Skeletal muscle satellite cell (primary cell): ENCODE measurements around the gene OR13J1.
"Not testable (repeated sequence)": the region's sequence is repeated elsewhere in the genome, so short reads cannot be mapped to it uniquely, and the experiment has no call there.

ENCODE experiments used
- H3K27me3 ChIP-seq: 2 replicates; pipeline ENCODE4 v1.7.0; 2013; ENCODE audit warnings: low read length; ENCODE audit not compliant: control insufficient read depth, insufficient read depth
- H3K36me3 ChIP-seq: 2 replicates; pipeline ENCODE4 v1.7.0; 2013; ENCODE audit warnings: mild to moderate bottlenecking, control low read depth, low read length; ENCODE audit not compliant: insufficient read depth
- H3K4me1 ChIP-seq: 2 replicates; pipeline ENCODE4 v1.7.0; 2013; ENCODE audit warnings: low read length; ENCODE audit not compliant: control insufficient read depth, insufficient read depth
- H3K4me2 ChIP-seq: 2 replicates; pipeline ENCODE4 v1.7.0; 2013; ENCODE audit warnings: mild to moderate bottlenecking, low read length
- H3K4me3 ChIP-seq: 2 replicates; pipeline ENCODE4 v1.7.0; 2013; ENCODE audit warnings: low read length
- H3K9ac ChIP-seq: 2 replicates; pipeline ENCODE4 v1.7.0; 2013; ENCODE audit warnings: mild to moderate bottlenecking, low read depth, low read length, moderate library complexity
- H3K9me3 ChIP-seq: replicated peaks from 2 replicates; pipeline ENCODE4 v1.7.0; 2013; ENCODE audit warnings: mild to moderate bottlenecking, control low read depth, low read length

The OR13J1 gene

DNA sequence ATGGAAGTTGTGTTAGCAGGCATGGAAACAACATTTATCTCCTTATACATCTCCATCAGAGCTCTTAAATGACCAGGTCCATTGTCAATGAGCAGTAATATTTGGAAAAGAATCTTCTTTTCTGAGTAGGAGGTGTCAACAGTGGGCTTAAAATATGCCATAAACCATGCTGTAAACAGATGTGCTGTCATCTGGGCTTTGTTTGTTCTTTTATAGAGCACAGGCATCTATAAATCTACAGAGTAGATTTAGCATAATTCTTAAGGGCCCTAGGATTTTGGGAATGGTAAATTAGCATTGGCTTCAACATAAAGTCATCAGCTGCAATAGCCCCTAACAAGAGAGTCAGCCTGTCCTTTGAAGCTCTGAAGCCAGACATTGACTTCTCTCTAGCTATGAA lies 28.1 kb upstream of the OR13J1 start:
- peaks cover 9% of the 10 kb centered on the region for H3K27me3 ChIP-seq
- no peak overlapping the region for H3K4me2 ChIP-seq
- no peaks in the 10 kb centered on the region for H3K4me1 ChIP-seq
- H3K9ac ChIP-seq = no peak overlapping the region
- no peak overlapping the region for H3K4me3 ChIP-seq
- no peaks in the 10 kb centered on the region for H3K9me3 ChIP-seq
- H3K36me3 ChIP-seq = no peaks in the 10 kb centered on the region

DNA sequence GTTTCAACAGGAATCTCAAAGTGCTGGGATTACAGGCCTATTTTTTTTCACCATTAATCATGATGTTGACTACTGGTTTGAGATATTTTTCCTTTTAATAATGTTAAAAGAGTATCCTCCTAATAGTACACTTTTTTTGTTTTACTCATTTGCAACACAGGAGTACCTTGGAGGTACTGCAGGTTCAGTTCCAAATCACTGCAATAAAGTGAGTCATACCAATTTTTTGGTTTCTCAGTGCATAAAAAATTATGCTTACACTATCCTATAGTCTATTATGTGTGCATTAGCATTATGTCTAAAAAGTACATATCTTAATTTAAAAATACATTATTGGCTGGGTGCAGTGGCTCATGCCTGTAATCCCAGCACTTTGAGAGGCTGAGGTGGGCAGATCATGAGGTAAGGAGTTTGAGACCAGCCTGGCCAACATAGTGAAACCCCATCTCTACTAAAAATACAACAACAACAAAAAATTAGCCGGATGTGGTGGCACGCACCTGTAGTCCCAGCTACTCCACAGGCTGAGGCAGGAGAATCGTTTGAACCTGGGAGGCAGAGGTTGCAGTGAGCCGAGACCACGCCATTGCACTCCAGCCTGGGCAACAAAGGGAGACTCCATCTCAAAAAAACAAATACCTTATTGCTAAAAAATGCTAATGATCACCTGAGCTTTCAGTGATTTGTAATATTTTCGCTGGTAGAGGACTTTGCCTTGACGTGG lies 27.3 kb upstream of the OR13J1 start:
- H3K9me3 ChIP-seq, H3K4me1 ChIP-seq, H3K9ac ChIP-seq, H3K36me3 ChIP-seq, H3K4me3 ChIP-seq, H3K4me2 ChIP-seq: not testable (repeated sequence)
- peaks cover 12% of the 10 kb centered on the region for H3K27me3 ChIP-seq

DNA sequence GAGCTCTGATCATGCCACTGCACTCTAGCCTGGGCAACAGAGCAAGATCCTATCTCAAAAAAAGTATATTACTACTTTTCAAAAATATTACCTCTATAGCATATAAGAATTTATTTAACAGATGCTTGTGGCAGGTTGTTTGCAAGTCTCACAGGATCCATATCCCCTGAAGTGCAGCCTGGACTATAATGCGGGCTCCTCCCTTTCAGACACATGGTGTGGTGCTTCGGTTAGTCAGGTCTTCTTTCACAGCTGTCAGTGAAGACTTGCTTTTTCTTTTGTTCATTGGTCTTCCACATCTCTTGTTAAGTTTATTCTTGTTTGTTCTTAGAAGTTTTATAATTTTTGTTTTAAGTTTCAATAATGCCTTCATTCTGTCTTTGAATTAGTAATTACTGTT lies 26.4 kb upstream of the OR13J1 start:
- no peak overlapping the region for H3K9ac ChIP-seq
- peaks cover 12% of the 10 kb centered on the region for H3K27me3 ChIP-seq
- H3K36me3 ChIP-seq = no peaks in the 10 kb centered on the region
- H3K4me1 ChIP-seq = no peaks in the 10 kb centered on the region
- H3K4me3 ChIP-seq = no peak overlapping the region
- H3K4me2 ChIP-seq = no peak overlapping the region
- H3K9me3 ChIP-seq = no peaks in the 10 kb centered on the region

- Histone ChIP-seq H3K27me3 (peaks cover 12% of the 10 kb centered on the region), H3K9me3 (no peaks in the 10 kb centered on the region), H3K36me3 (no peaks in the 10 kb centered on the region), H3K4me1 (no peaks in the 10 kb centered on the region), H3K4me3 (no peak overlapping the region), H3K4me2 (no peak overlapping the region), H3K9ac (no peak overlapping the region)
Measured at GRCh38 chr9:35892051-35892450, 21.9 kb upstream of the OR13J1 start.

GRCh38 chr9:35891646-35892045 lies 21.4 kb upstream of the OR13J1 start:
- H3K9ac ChIP-seq = no peak overlapping the region
- no peaks in the 10 kb centered on the region for H3K4me1 ChIP-seq
- H3K9me3 ChIP-seq = no peaks in the 10 kb centered on the region
- peaks cover 12% of the 10 kb centered on the region for H3K27me3 ChIP-seq
- H3K4me3 ChIP-seq = no peak overlapping the region
- no peak overlapping the region for H3K4me2 ChIP-seq
- no peaks in the 10 kb centered on the region for H3K36me3 ChIP-seq

DNA sequence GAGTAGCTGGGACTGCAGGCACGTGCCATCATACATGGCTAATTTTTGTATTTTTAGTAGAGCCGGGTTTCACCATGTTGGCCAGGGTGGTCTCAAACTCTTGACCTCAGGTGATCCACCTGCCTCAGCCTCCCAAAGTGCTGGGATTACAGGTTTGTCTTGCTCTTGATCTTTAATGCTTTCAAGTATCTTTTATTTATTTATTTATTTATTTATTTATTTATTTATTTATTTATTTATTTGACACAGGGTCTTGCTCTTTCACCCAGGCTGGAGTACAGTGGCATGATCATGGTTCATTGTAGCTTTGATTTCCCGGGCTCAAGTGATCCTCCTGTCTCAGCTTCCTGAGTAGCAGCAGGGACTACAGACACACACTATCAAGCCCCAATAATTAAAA lies 14.7 kb upstream of the OR13J1 start:
- not testable (repeated sequence) for H3K36me3 ChIP-seq, H3K27me3 ChIP-seq, H3K4me3 ChIP-seq, H3K4me2 ChIP-seq, H3K9ac ChIP-seq, H3K4me1 ChIP-seq, H3K9me3 ChIP-seq

DNA sequence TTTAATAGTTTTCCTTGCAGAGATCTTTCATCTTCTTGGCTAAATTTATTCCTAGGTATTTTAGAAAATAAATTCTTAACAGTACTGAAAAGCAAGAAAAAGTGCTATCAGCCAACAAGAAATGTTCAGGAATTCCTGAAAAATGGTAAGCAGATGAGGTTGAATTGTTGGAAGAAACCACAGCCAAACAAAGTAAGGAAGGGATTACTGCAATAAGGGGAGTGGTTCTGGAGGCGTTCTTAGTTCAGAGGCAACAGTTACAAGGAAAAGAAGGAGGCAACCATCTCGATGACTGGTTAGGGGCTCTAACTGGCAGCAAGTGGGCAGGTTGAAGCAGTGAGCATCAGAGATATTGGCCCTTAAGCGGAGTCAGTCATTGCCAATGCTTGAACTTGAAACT lies 12.8 kb upstream of the OR13J1 start:
- Histone ChIP-seq H3K36me3 (no peaks in the 10 kb centered on the region), H3K27me3 (no peaks in the 10 kb centered on the region), H3K4me3 (no peak overlapping the region), H3K4me2 (no peak overlapping the region), H3K9me3 (no peaks in the 10 kb centered on the region), H3K4me1 (no peaks in the 10 kb centered on the region), H3K9ac (no peak overlapping the region)

GRCh38 chr9:35882263-35882848 lies 12.2 kb upstream of the OR13J1 start:
- Histone ChIP-seq H3K27me3 (no peaks in the 10 kb centered on the region), H3K9me3 (peaks cover 2% of the 10 kb centered on the region), H3K36me3 (no peaks in the 10 kb centered on the region), H3K9ac (no peak overlapping the region), H3K4me2 (no peak overlapping the region), H3K4me3 (no peak overlapping the region), H3K4me1 (no peaks in the 10 kb centered on the region)

- Histone ChIP-seq H3K27me3 (peaks cover 3% of the 10 kb centered on the region), H3K36me3 (no peaks in the 10 kb centered on the region), H3K9ac (no peak overlapping the region), H3K4me3 (no peak overlapping the region), H3K4me1 (no peaks in the 10 kb centered on the region), H3K9me3 (peaks cover 6% of the 10 kb centered on the region), H3K4me2 (no peak overlapping the region)
Measured at GRCh38 chr9:35872505-35872904, 2.3 kb upstream of the OR13J1 start.

- no peaks in the 10 kb centered on the region for H3K36me3 ChIP-seq
- peaks cover 3% of the 10 kb centered on the region for H3K27me3 ChIP-seq
- no peaks in the 10 kb centered on the region for H3K9me3 ChIP-seq
- no peak overlapping the region for H3K9ac ChIP-seq
- no peaks in the 10 kb centered on the region for H3K4me1 ChIP-seq
- no peak overlapping the region for H3K4me3 ChIP-seq
- H3K4me2 ChIP-seq = no peak overlapping the region
Measured at GRCh38 chr9:35871545-35871944, 1.3 kb upstream of the OR13J1 start.

DNA sequence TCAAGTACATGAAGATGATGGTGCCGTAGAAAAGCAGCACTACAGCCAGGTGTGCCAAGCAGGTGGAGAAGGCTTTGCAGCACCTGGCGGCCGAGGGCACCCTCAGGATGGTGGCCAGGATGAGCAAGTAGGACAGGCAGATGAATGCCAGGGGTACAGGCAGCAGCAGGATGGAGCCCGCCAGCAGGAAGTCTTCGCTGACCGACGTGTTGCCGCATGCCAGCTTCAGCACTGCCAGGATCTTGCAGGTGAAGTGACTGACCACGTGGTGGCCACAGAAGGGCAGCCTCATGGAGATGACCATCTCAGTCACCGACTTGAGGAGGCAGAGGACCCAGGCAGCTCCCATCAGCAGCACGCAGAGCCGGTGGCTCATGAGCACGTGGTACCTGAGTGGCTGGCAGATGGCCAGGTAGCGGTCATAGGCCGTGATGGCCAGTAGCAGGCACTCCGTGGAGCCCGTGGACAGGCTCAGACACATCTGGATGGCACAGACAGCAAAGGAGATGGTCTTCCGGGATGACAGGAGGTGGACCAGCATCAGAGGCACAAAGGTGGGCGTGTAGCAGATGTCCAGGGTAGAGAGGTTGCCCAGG lies 482 bp downstream of the OR13J1 start:
- H3K9me3 ChIP-seq = no peaks in the 10 kb centered on the region
- no peak overlapping the region for H3K4me3 ChIP-seq
- no peaks in the 10 kb centered on the region for H3K4me1 ChIP-seq
- H3K4me2 ChIP-seq = no peak overlapping the region
- H3K27me3 ChIP-seq = no peaks in the 10 kb centered on the region
- H3K36me3 ChIP-seq = no peaks in the 10 kb centered on the region
- no peak overlapping the region for H3K9ac ChIP-seq

- Histone ChIP-seq H3K27me3 (peaks cover 7% of the 10 kb centered on the region), H3K36me3 (no peaks in the 10 kb centered on the region), H3K9ac (no peak overlapping the region), H3K4me3 (no peak overlapping the region), H3K9me3 (no peaks in the 10 kb centered on the region), H3K4me2 (no peak overlapping the region), H3K4me1 (no peaks in the 10 kb centered on the region)
Measured at GRCh38 chr9:35868933-35869332, 1.3 kb downstream of the OR13J1 start.
